ENCODE data around the gene LMF1.

DNA sequence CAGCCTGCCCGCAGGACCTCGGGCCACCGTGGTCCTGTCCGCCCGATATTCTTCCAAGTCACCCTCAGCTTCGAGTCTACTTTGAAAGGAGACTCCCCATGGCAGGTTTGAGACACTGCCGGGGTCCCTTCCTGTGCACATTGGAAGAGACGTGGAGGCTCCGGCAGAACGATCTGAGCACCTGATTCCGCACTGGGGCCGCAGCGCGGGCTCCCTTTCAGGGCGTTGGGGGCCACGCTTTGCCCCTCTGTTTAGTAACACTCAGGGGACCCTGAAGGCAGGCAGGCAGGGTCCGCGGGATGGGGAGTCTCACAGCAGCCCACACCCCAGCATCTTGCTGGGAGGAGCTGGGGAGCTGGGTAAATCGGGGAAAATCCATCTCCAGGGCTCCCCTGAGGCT is 41.4 kb upstream of the LMF1 start:
- no peak for TF ChIP-seq POLR2A (IDR thresholded peaks at IDR 0.05; ENCODE audit: low read depth, low read length)
- TF ChIP-seq SPI1 (IDR thresholded peaks at IDR 0.05; ENCODE audit: low read depth, low read length), result no peak
- no peak for TF ChIP-seq POLR2AphosphoS5 (IDR thresholded peaks at IDR 0.05; ENCODE audit: low read depth, low read length)
- no peak for TF ChIP-seq TAF1 (IDR thresholded peaks at IDR 0.05; ENCODE audit: low read depth, low read length)

Measured in GM12891 (cell line).